ENCODE data around the gene OGFOD1. TPM values are rescaled to one million over a fixed set of nuclear protein-coding genes. Genes with fewer than 3 reads are reported as not detected.

Gene OGFOD1
- total and polyA plus RNA-seq, 2 donors (not counting 1 experiment from before 2014, with no cell fraction given): 54.7 to 101 TPM

DNA sequence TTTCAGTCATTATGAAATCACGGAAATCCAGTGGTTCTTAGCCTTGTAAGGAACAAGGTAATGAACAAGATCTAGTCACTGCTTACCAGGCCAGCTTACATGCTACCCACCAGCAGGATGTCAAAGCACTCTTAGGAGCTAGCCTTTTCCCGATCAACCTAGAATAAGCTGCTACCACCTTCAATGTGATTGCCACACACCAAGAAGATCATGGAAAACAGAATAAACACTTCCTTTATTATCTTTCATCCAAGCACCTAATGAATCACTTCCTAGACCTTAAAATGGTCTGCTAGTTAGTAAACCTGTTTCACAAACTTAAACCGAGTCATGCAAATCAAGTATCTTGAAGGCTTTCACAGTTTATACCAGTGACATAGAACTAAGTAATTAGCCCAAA is 63.5 kb downstream of the OGFOD1 start:
- H3K9ac ChIP-seq (ENCODE audit: insufficient read depth, low read length): no peak overlapping the region
- TF ChIP-seq EZH2 (IDR thresholded peaks at IDR 0.05; ENCODE audit: low read length, missing control alignments): no peak
- TF ChIP-seq, protein P1, sequence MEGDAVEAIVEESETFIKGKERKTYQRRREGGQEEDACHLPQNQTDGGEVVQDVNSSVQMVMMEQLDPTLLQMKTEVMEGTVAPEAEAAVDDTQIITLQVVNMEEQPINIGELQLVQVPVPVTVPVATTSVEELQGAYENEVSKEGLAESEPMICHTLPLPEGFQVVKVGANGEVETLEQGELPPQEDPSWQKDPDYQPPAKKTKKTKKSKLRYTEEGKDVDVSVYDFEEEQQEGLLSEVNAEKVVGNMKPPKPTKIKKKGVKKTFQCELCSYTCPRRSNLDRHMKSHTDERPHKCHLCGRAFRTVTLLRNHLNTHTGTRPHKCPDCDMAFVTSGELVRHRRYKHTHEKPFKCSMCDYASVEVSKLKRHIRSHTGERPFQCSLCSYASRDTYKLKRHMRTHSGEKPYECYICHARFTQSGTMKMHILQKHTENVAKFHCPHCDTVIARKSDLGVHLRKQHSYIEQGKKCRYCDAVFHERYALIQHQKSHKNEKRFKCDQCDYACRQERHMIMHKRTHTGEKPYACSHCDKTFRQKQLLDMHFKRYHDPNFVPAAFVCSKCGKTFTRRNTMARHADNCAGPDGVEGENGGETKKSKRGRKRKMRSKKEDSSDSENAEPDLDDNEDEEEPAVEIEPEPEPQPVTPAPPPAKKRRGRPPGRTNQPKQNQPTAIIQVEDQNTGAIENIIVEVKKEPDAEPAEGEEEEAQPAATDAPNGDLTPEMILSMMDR (conservative IDR thresholded peaks at IDR 0.05 in 1 of 2, IDR thresholded peaks at IDR 0.05 in 1 of 2; ENCODE audit: low read depth in 1 of 2, low read length in 2 of 2): no peak
- peaks cover 5% of the 10 kb centered on the region for H3K4me1 ChIP-seq (ENCODE audit: control insufficient read depth, extremely low read depth, insufficient read depth, low read length)
- DNase-seq (ENCODE audit: low read depth in 2 of 2): no peak
- no peak overlapping the region for H3K4me2 ChIP-seq (ENCODE audit: extremely low read depth, insufficient read depth, low read length)
- no peaks in the 10 kb centered on the region for H4K20me1 ChIP-seq (ENCODE audit: control insufficient read depth, extremely low read depth, insufficient read depth, low read length)
- no peaks in the 10 kb centered on the region for H3K27me3 ChIP-seq (ENCODE audit: control insufficient read depth, insufficient read depth, low read length)
- no peak overlapping the region for H3K4me3 ChIP-seq (replicated peaks in 1 of 4; ENCODE audit: control extremely low read depth in 1 of 4, insufficient read depth in 1 of 4, low read depth in 3 of 4, low read length in 4 of 4)
- no peaks in the 10 kb centered on the region for H3K9me3 ChIP-seq (ENCODE audit: control insufficient read depth, insufficient read depth, low read depth, low read length)
- no peak overlapping the region for H3K27ac ChIP-seq (ENCODE audit: insufficient read depth, low read length)
- H3K79me2 ChIP-seq (ENCODE audit: control insufficient read depth, insufficient read depth, low read length): peaks cover 1% of the 10 kb centered on the region
- peaks cover under 1% of the 10 kb centered on the region for H3K36me3 ChIP-seq (ENCODE audit: control insufficient read depth, insufficient read depth, low read length)
- no peak overlapping the region for H2AFZ ChIP-seq (ENCODE audit: low read length)

DNA sequence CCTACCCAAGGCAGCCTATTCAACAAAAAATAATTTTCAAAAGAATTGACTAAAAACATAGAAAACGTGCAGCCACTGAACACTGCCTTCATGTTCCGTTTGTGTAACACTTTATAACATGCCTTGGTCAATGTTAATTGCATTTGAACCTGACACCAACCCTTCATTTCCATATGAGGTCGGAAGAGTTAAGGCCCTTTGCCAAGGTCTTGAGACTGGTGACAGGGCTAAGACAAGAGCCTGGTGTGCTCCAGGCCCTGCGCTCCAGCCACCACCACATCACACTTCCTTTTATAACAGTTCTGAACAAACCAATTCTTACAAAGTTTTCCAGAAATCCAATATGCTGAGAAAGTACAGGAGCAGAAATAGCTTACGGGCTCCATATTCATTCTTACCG is 64.3 kb downstream of the OGFOD1 start:
- H3K4me2 ChIP-seq (ENCODE audit: extremely low read depth, insufficient read depth, low read length): no peak overlapping the region
- H3K9ac ChIP-seq (ENCODE audit: insufficient read depth, low read length): no peak overlapping the region
- H2AFZ ChIP-seq (ENCODE audit: low read length): no peak overlapping the region
- no peak for DNase-seq (ENCODE audit: low read depth in 2 of 2)
- H3K27ac ChIP-seq (ENCODE audit: insufficient read depth, low read length): no peak overlapping the region
- peaks cover 7% of the 10 kb centered on the region for H3K4me1 ChIP-seq (ENCODE audit: control insufficient read depth, extremely low read depth, insufficient read depth, low read length)
- H3K4me3 ChIP-seq (replicated peaks in 1 of 4; ENCODE audit: control extremely low read depth in 1 of 4, insufficient read depth in 1 of 4, low read depth in 3 of 4, low read length in 4 of 4): no peak overlapping the region
- no peaks in the 10 kb centered on the region for H4K20me1 ChIP-seq (ENCODE audit: control insufficient read depth, extremely low read depth, insufficient read depth, low read length)
- no peaks in the 10 kb centered on the region for H3K36me3 ChIP-seq (ENCODE audit: control insufficient read depth, insufficient read depth, low read length)
- no peaks in the 10 kb centered on the region for H3K27me3 ChIP-seq (ENCODE audit: control insufficient read depth, insufficient read depth, low read length)
- H3K9me3 ChIP-seq (ENCODE audit: control insufficient read depth, insufficient read depth, low read depth, low read length): no peaks in the 10 kb centered on the region
- peaks cover 1% of the 10 kb centered on the region for H3K79me2 ChIP-seq (ENCODE audit: control insufficient read depth, insufficient read depth, low read length)
- TF ChIP-seq, protein P1 (conservative IDR thresholded peaks at IDR 0.05 in 1 of 2, IDR thresholded peaks at IDR 0.05 in 1 of 2; ENCODE audit: low read depth in 1 of 2, low read length in 2 of 2): no peak
- TF ChIP-seq EZH2 (IDR thresholded peaks at IDR 0.05; ENCODE audit: low read length, missing control alignments): no peak

DNA sequence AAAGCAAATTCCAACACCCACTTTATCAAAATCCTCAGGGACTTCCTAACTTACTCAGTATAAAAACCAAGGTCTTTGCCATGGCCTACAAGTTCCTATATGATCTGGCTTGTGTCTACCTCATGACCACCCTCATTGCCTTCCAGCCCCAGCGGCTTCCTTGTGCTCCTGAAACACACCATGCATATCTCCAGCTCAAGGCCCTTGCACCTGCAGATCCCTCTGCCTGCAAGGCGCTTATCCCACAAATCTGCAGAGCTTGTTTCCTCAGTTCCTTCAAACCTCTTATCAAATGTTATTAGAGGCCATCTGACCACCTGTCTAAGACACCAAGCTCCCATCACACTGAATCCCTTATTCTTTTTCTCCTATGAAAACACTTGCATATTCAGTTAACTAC is 65.9 kb downstream of the OGFOD1 start:
- no peaks in the 10 kb centered on the region for H3K36me3 ChIP-seq (ENCODE audit: control insufficient read depth, insufficient read depth, low read length)
- H3K4me1 ChIP-seq (ENCODE audit: control insufficient read depth, extremely low read depth, insufficient read depth, low read length): peaks cover 7% of the 10 kb centered on the region
- no peak overlapping the region for H3K9ac ChIP-seq (ENCODE audit: insufficient read depth, low read length)
- DNase-seq (ENCODE audit: low read depth in 2 of 2): no peak
- H3K79me2 ChIP-seq (ENCODE audit: control insufficient read depth, insufficient read depth, low read length): peaks cover 1% of the 10 kb centered on the region
- H3K9me3 ChIP-seq (ENCODE audit: control insufficient read depth, insufficient read depth, low read depth, low read length): no peaks in the 10 kb centered on the region
- no peak overlapping the region for H3K4me2 ChIP-seq (ENCODE audit: extremely low read depth, insufficient read depth, low read length)
- no peak for TF ChIP-seq EZH2 (IDR thresholded peaks at IDR 0.05; ENCODE audit: low read length, missing control alignments)
- TF ChIP-seq, protein P1 (conservative IDR thresholded peaks at IDR 0.05 in 1 of 2, IDR thresholded peaks at IDR 0.05 in 1 of 2; ENCODE audit: low read depth in 1 of 2, low read length in 2 of 2): no peak
- H2AFZ ChIP-seq (ENCODE audit: low read length): no peak overlapping the region
- no peaks in the 10 kb centered on the region for H3K27me3 ChIP-seq (ENCODE audit: control insufficient read depth, insufficient read depth, low read length)
- H4K20me1 ChIP-seq (ENCODE audit: control insufficient read depth, extremely low read depth, insufficient read depth, low read length): no peaks in the 10 kb centered on the region
- no peak overlapping the region for H3K4me3 ChIP-seq (replicated peaks in 1 of 4; ENCODE audit: control extremely low read depth in 1 of 4, insufficient read depth in 1 of 4, low read depth in 3 of 4, low read length in 4 of 4)
- no peak overlapping the region for H3K27ac ChIP-seq (ENCODE audit: insufficient read depth, low read length)

All from fibroblast of lung (primary cell).